K562 (cell line): ENCODE results near the gene PIEZO2. TPM values are rescaled to one million over a fixed set of nuclear protein-coding genes. Genes with fewer than 3 reads are reported as not detected.

ENCODE experiments used
- ATAC-seq: fragments of 200-7000 bp; cut with Tn5 transposase; 3 replicates; pipeline ENCODE4 v1.9.1; 2020; ENCODE audit warnings: moderate library complexity
- BruUV-seq: library from RNA; stranded (reverse); fragments of 400-500 nt; replicated peaks from 2 replicates; lab custom pipeline; 2021; lab: Mats Ljungman, UMichigan
- CTCF ChIA-PET: fragments of 300-600 bp; formaldehyde crosslinking; extraction: SDS; loops from one replicate; lab custom pipeline; 2021; ENCODE audit warnings: low intra/inter-chr PET ratio; lab: Yijun Ruan, JAX
- POLR2A ChIA-PET: fragments of 300-600, 350-650 bp; sonication (Branson Sonifier 250); formaldehyde crosslinking; extraction: SDS; loops from one replicate; lab custom pipeline; 2021; ENCODE audit warnings: antibody characterized with exemption, inconsistent platforms; lab: Yijun Ruan, JAX
- DNase-seq, 4 experiments: peaks; one replicate each; pipeline versions ENCODE4 v3.0.0 to v3.0.0-alpha.2; 2011 to 2018; ENCODE audit warnings: low spot score in 3 of 4, mixed read lengths in 3 of 4; ENCODE audit errors: extremely low read depth in 1 of 4
- FAIRE-seq: peaks from 2 replicates; lab custom pipeline; 2011; peaks lifted over from hg19 to GRCh38; lab: Jason Lieb, UNC
- H2AFZ ChIP-seq: 2 replicates; pipeline ENCODE4 v1.6.0; 2011; ENCODE audit warnings: low read depth, low read length, control low read depth, inconsistent platforms
- H3K27ac ChIP-seq: fragments of 200-600 bp; 3 replicates; pipeline ENCODE4 v1.8.0; 2011; ENCODE audit warnings: low read depth, mild to moderate bottlenecking, control low read depth, inconsistent platforms, low read length, moderate library complexity, mixed read lengths; ENCODE audit errors: extremely low read depth
- H3K27me3 ChIP-seq, 2 experiments: fragments of 300-600 bp in 1 of 2; 2 replicates in 1 of 2; 3 replicates in 1 of 2; pipeline versions ENCODE4 v1.6.0 to v1.8.0; 2011; ENCODE audit warnings: inconsistent platforms in 2 of 2, low read length in 2 of 2, mild to moderate bottlenecking in 1 of 2, mixed read lengths in 1 of 2, moderate library complexity in 1 of 2; ENCODE audit not compliant: control insufficient read depth in 2 of 2, insufficient read depth in 2 of 2
- H3K36me3 ChIP-seq: fragments of 300-600 bp; 3 replicates; pipeline ENCODE4 v1.8.0; 2011; ENCODE audit warnings: mild to moderate bottlenecking, low read length, inconsistent platforms; ENCODE audit not compliant: control insufficient read depth, insufficient read depth
- H3K4me1 ChIP-seq, 2 experiments: fragments of 200-600 bp in 1 of 2; replicated peaks in 1 of 2; 2 replicates in 1 of 2; 3 replicates in 1 of 2; pipeline versions ENCODE4 v1.5.1 to v1.8.0; 2011; ENCODE audit warnings: inconsistent platforms in 2 of 2, low read length in 2 of 2, mild to moderate bottlenecking in 1 of 2, mixed read lengths in 1 of 2, moderate library complexity in 1 of 2; ENCODE audit not compliant: control insufficient read depth in 2 of 2, insufficient read depth in 2 of 2
- H3K4me2 ChIP-seq: 2 replicates; pipeline ENCODE4 v1.6.1; 2011; ENCODE audit warnings: low read length, control low read depth, inconsistent platforms, mixed read lengths; ENCODE audit not compliant: insufficient read depth
- H3K4me3 ChIP-seq: fragments of 200-600 bp; sonication (generic), shearing (Covaris generic); 2 replicates; pipeline ENCODE4 v1.5.1; 2016; ENCODE audit warnings: control low read depth, inconsistent platforms
- H3K79me2 ChIP-seq: fragments of 200-600 bp; 3 replicates; pipeline ENCODE4 v1.8.0; 2011; ENCODE audit warnings: low read length, inconsistent platforms; ENCODE audit not compliant: control insufficient read depth, insufficient read depth
- H3K9ac ChIP-seq, 2 experiments: 2 replicates each; pipeline versions ENCODE4 v1.6.0 to v1.6.1; 2011; ENCODE audit warnings: low read depth in 2 of 2, low read length in 2 of 2, control low read depth in 1 of 2, inconsistent platforms in 1 of 2, mild to moderate bottlenecking in 1 of 2, mixed read lengths in 1 of 2; ENCODE audit not compliant: insufficient read depth in 1 of 2
- H3K9me1 ChIP-seq: one replicate; pipeline ENCODE4 v1.6.0; 2011; ENCODE audit warnings: inconsistent platforms, mild to moderate bottlenecking, low read length, moderate library complexity; ENCODE audit not compliant: control insufficient read depth, insufficient read depth
- H3K9me3 ChIP-seq: replicated peaks from 2 replicates; pipeline ENCODE4 v1.5.1; 2011; ENCODE audit warnings: low read depth, low read length, inconsistent platforms; ENCODE audit not compliant: control insufficient read depth, insufficient read depth
- H4K20me1 ChIP-seq: replicated peaks from 2 replicates; pipeline ENCODE4 v1.6.1; 2011; ENCODE audit warnings: low read length, inconsistent platforms, mixed read lengths; ENCODE audit not compliant: control insufficient read depth, insufficient read depth
- CGGBP1 ChIP-seq: fragments of 250-450 bp; sonication (Bioruptor Pico); IDR thresholded peaks from 2 replicates; pipeline ENCODE4 v1.9.0; 2021; ENCODE audit warnings: mild to moderate bottlenecking
- DLX4 ChIP-seq: fragments of 250-450 bp; sonication (Bioruptor Pico); IDR thresholded peaks from 2 replicates; pipeline ENCODE4 v1.6.1; 2021; ENCODE audit warnings: mild to moderate bottlenecking
- HNRNPLL ChIP-seq: fragments of 200-400 bp; formaldehyde crosslinking; IDR thresholded peaks from 2 replicates; pipeline ENCODE4 v1.6.1; 2017; ENCODE audit warnings: low read length, low read depth, mild to moderate bottlenecking; ENCODE audit not compliant: poor library complexity, severe bottlenecking
- MEF2D ChIP-seq: conservative IDR thresholded peaks from 2 replicates; pipeline ENCODE4 v1.6.1; 2016; ENCODE audit warnings: low read depth, missing genetic modification characterization, missing compliant biosample characterization
- MLLT1 ChIP-seq, 2 experiments: fragments of 450-650 bp; IDR thresholded peaks; 2 replicates each; pipeline ENCODE4 v1.6.1; 2016
- TOE1 ChIP-seq, 2 experiments: fragments of 450-650 bp in 1 of 2; sonication (generic) in 1 of 2; formaldehyde crosslinking in 1 of 2; IDR thresholded peaks; 2 replicates each; pipeline versions ENCODE4 v1.7.1 to v1.8.0; 2016 to 2022; ENCODE audit warnings: borderline replicate concordance in 2 of 2, mild to moderate bottlenecking in 2 of 2, antibody characterized with exemption in 1 of 2, inconsistent platforms in 1 of 2, low read depth in 1 of 2, missing genetic modification reagents in 1 of 2, moderate library complexity in 1 of 2
- U2AF1 ChIP-seq: fragments of 200-400 bp; formaldehyde crosslinking; optimal IDR thresholded peaks from 2 replicates; pipeline ENCODE3; 2017; ENCODE audit warnings: mild to moderate bottlenecking, low read depth, low read length, moderate library complexity
- WGBS: fragments of 100-300 bp; shearing (Covaris generic); methylation state at CpG from one replicate; pipeline ENCODE4 v1.1.6; 2016; ENCODE audit warnings: low coverage, mixed read lengths; ENCODE audit not compliant: insufficient coverage; ENCODE audit errors: missing lambda C conversion rate; 5-methylcytosine and 5-hydroxymethylcytosine counted together
- in situ Hi-C: fragments of 300-500 bp; cut with MboI; formaldehyde crosslinking; loops from 4 replicates; pipeline ENCODE4 v1.15.0; 2018; ENCODE audit warnings: inconsistent platforms, mixed read lengths
- intact Hi-C: fragments of 100-400 bp; cut with micrococcal nuclease; formaldehyde crosslinking; loops from 2 replicates; pipeline ENCODE4 v1.14.2; 2022
- polyA plus RNA-seq, 8 experiments: library from polyadenylated mRNA; depleted of rRNA in 4 of 8; stranded (reverse) in 5 of 8; unstranded in 3 of 8; fragments of >200 nt; fragmentation: Nextera tagmentation in 2 of 8; fragmentation: Illumina TruSeq in 1 of 8; extraction: Ambion mirVana in 2 of 8; extraction: Trizol in 1 of 8; gene quantifications; 2 replicates each; pipeline versions ENCODE4 v1.2.1 to v1.2.3, GENCODE V29; 2011 to 2014; ENCODE audit warnings: inconsistent platforms in 1 of 8, missing spikeins in 1 of 8
- total RNA-seq, 7 experiments: library from RNA; depleted of rRNA in 6 of 7; stranded (reverse); fragments of >200 nt in 6 of 7; fragmentation: Illumina TruSeq in 2 of 7; extraction: Trizol in 2 of 7; gene quantifications; 2 replicates each; pipeline versions ENCODE4 v1.2.1 to v1.2.3, GENCODE V29; 2011 to 2021; ENCODE audit warnings: low replicate concordance in 1 of 7

Gene PIEZO2
- total and polyA plus RNA-seq, 9 of the 15 experiments (the other 6 are each of a cell fraction or from before 2014, with no cell fraction given): 0.54 to 4.1 (median 2.0) TPM

GRCh38 chr18:11024928-11025669 is 124.3 kb downstream of the PIEZO2 start:
- ChIA-PET POLR2A (no interaction called here), CTCF (no interaction called here)
- H3K9me3 ChIP-seq: no peaks in the 10 kb centered on the region
- H4K20me1 ChIP-seq: no peaks in the 10 kb centered on the region; the same call in 1 of the 2 replicates
- TF ChIP-seq TOE1 (IDR thresholded peaks at IDR 0.05; ENCODE audit: borderline replicate concordance): no peak
- no peak for TF ChIP-seq TOE1 (CRISPR knock-in tag; IDR thresholded peaks at IDR 0.05; ENCODE audit: borderline replicate concordance, low read depth)
- TF ChIP-seq MLLT1 (IDR thresholded peaks at IDR 0.05): no peak
- no peak for TF ChIP-seq DLX4 (CRISPR knock-in tag)
- TF ChIP-seq U2AF1: no peak
- TF ChIP-seq CGGBP1: no peak
- no peak for TF ChIP-seq MEF2D (tag)
- TF ChIP-seq HNRNPLL: no peak
- BruUV-seq: no TSS peak
- no peak for ATAC-seq
- in situ Hi-C loops (no loop called here), intact Hi-C loops (no loop called here)
- no peak overlapping the region for H3K4me3 ChIP-seq
- H3K27ac ChIP-seq: no peak overlapping the region
- H3K79me2 ChIP-seq: no peaks in the 10 kb centered on the region
- no peak overlapping the region for H2AFZ ChIP-seq
- FAIRE-seq: no peak
- DNase-seq: no peak
- H3K4me2 ChIP-seq: no peak overlapping the region
- H3K36me3 ChIP-seq: no peaks in the 10 kb centered on the region
- no peaks in the 10 kb centered on the region for H3K4me1 ChIP-seq
- no peaks in the 10 kb centered on the region for H3K9me1 ChIP-seq
- peaks cover 0 to 14% of the 10 kb centered on the region in 2 experiments; a peak in 2 of 5 replicates for H3K27me3 ChIP-seq
- 2% methylated on average over 13 of the region's 13 CpGs for WGBS
- H3K9ac ChIP-seq: no peak overlapping the region
